ENCODE measurements around the gene PRPF40B.

- TF ChIP-seq CTCF (conservative IDR thresholded peaks at IDR 0.05) (no peak), EZH2 (IDR thresholded peaks at IDR 0.05; ENCODE audit: low read depth) (no peak)
Measured at GRCh38 chr12:49649445-49649844, 26.1 kb downstream of the PRPF40B start.
